Measurements from ENCODE around the gene BCAS1.
A peak's percentile ranks its signal among the peaks of the same experiment; 100 is the strongest.

BCAS1 gene

GRCh38 chr20:54103762-54104600 lies 33.6 kb upstream of the BCAS1 start:
- TF ChIP-seq CTCF (IDR thresholded peaks at IDR 0.05; ENCODE audit: low read depth, low read length) = no peak
- no peak overlapping the region for H3K4me3 ChIP-seq (replicated peaks in 1 of 2; ENCODE audit: low read depth in 2 of 2, low read length in 2 of 2)
- no peak for DNase-seq (ENCODE audit: low read depth in 2 of 2)

GRCh38 chr20:54103067-54103761 lies 32.8 kb upstream of the BCAS1 start:
- H3K4me3 ChIP-seq (replicated peaks in 1 of 2; ENCODE audit: low read depth in 2 of 2, low read length in 2 of 2) = no peak overlapping the region
- TF ChIP-seq CTCF (IDR thresholded peaks at IDR 0.05; ENCODE audit: low read depth, low read length) = peak; percentile 97
- DNase-seq (ENCODE audit: low read depth in 2 of 2) = peak; percentile 64 to 83

GRCh38 chr20:54102543-54102942 lies 32.1 kb upstream of the BCAS1 start:
- DNase-seq (ENCODE audit: low read depth in 2 of 2) = no peak
- TF ChIP-seq CTCF (IDR thresholded peaks at IDR 0.05; ENCODE audit: low read depth, low read length) = no peak
- no peak overlapping the region for H3K4me3 ChIP-seq (replicated peaks in 1 of 2; ENCODE audit: low read depth in 2 of 2, low read length in 2 of 2)

GRCh38 chr20:54100563-54100962 lies 30.2 kb upstream of the BCAS1 start:
- DNase-seq (ENCODE audit: low read depth in 2 of 2) = no peak
- no peak overlapping the region for H3K4me3 ChIP-seq (replicated peaks in 1 of 2; ENCODE audit: low read depth in 2 of 2, low read length in 2 of 2)
- TF ChIP-seq CTCF (IDR thresholded peaks at IDR 0.05; ENCODE audit: low read depth, low read length) = no peak

- DNase-seq (ENCODE audit: low read depth in 2 of 2) = no peak
- H3K4me3 ChIP-seq (replicated peaks in 1 of 2; ENCODE audit: low read depth in 2 of 2, low read length in 2 of 2) = no peak overlapping the region
- no peak for TF ChIP-seq CTCF (IDR thresholded peaks at IDR 0.05; ENCODE audit: low read depth, low read length)
These were observed 29.5 kb upstream of the BCAS1 start for GRCh38 chr20:54099894-54100293.

- no peak overlapping the region for H3K4me3 ChIP-seq (replicated peaks in 1 of 2; ENCODE audit: low read depth in 2 of 2, low read length in 2 of 2)
- no peak for DNase-seq (ENCODE audit: low read depth in 2 of 2)
- TF ChIP-seq CTCF (IDR thresholded peaks at IDR 0.05; ENCODE audit: low read depth, low read length) = no peak
These were observed 27.7 kb upstream of the BCAS1 start for GRCh38 chr20:54098047-54098446.

All from cardiac fibroblast (primary cell).